Stimulated activated naive CD4-positive, alpha-beta T cell (primary cell): ENCODE data around the gene SPACA7.
"Not testable (repeated sequence)": the region's sequence is repeated elsewhere in the genome, so short reads cannot be mapped to it uniquely, and the experiment has no call there.

Experiments used
- DNase-seq, 6 experiments: peaks; one replicate each; lab custom pipeline; 2025; lab: John Stamatoyannopoulos, UW

SPACA7 gene

GRCh38 chr13:112428704-112429103, 52.5 kb downstream of the SPACA7 start:
- DNase-seq, result no peak

GRCh38 chr13:112431734-112432133, 55.6 kb downstream of the SPACA7 start:
- DNase-seq, result no peak

DNA sequence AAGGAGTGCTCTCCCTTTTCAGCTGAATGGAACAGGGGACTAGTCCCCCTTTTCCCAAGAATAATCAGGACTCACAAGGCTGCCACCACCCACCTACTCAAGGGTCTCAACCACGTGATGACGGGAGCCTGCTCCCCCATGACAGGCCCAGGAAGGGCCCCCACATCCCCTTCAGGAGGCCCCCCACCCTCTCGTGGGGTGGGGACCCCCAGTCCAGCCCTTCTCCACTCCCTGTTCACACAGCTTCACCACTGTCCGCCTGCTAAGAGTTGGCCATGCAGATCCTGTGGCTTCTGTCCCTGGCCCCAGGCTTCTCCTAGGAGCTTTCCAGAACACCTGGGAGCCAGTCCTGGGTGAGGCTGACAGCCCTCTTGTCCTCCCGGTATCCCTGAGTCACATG, 56.6 kb downstream of the SPACA7 start:
- DNase-seq, result not testable (repeated sequence)

GRCh38 chr13:112433517-112433916, 57.4 kb downstream of the SPACA7 start:
- DNase-seq, result not testable (repeated sequence)

DNA sequence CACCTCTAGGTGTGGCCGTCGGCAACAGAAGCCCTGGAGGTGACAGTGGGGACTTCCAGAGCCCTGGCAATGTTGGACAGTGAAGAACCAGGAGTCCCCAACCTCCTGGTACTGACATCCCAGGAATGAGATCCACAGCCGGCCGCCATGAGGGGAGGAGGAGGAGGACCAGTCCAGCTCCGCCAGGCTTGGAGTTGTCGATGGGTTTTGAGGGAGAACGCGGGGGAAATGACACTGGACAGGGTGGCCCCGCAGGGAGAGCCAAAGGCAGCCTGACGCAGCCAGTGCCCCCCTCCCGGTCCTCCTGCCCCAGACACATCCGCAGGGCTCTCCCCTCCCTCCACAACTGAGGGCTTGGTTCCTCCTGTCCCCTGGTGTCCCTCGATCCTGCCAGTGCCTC, 57.9 kb downstream of the SPACA7 start:
- no peak for DNase-seq

GRCh38 chr13:112434937-112435523, 58.9 kb downstream of the SPACA7 start:
- no peak for DNase-seq

DNA sequence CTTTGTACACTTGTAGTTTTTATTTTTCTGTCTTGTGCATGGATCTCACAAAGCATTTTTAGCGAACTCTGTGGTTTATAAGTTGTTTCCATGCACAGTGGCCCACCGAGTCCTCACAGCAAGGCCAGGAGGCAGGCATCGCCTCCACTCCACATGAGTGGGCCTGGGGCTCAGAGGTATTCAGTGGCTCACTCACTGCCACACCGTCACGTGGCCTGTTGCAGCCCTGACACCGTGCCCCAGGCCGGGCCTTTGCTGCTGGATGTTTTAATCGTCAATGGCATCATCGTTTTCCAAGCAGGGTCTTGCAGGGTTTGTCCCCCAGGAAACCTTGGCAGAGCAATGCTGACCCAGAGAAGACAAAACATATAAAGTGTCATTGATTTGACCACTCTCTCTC, 59.8 kb downstream of the SPACA7 start:
- no peak for DNase-seq

GRCh38 chr13:112438094-112438493, 61.9 kb downstream of the SPACA7 start:
- DNase-seq, result no peak

DNA sequence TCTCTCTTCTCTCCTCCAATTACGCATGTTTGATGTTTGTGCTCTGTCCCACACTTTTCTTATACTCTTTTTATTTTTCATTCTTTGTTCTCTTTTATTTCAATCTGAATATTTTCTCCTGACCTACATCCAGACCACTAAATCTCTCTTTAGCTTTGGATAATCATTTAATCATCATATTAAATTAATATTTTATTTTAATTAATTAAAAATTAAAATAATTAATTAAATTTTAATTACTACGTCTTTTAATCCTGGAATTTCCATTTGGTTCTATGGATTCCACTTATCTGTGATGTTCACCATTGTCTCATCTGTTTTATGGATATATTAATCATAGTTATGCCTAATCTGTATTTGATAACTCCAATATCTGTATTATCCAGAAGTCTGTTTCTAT, 62.4 kb downstream of the SPACA7 start:
- no peak for DNase-seq

DNA sequence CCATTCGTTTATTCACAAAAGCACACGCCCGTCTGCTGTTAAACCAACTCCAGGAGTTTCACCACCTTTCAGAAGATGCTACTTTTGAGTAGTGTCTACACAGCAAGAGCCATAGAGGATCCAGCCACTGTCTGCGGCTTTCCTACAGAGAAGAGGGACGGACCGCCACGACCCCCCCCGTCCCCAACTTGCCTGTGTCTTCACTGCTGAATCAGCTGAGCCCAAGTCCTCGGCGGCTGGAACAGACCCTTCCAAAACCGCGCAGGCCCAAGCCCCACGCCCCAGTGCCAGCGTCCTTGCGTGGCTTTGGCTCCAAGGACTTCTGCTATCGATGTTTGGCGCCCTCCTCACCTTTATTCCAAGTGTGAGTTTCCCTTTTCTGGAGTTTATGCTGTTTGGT, 65.1 kb downstream of the SPACA7 start:
- DNase-seq, result no peak

DNA sequence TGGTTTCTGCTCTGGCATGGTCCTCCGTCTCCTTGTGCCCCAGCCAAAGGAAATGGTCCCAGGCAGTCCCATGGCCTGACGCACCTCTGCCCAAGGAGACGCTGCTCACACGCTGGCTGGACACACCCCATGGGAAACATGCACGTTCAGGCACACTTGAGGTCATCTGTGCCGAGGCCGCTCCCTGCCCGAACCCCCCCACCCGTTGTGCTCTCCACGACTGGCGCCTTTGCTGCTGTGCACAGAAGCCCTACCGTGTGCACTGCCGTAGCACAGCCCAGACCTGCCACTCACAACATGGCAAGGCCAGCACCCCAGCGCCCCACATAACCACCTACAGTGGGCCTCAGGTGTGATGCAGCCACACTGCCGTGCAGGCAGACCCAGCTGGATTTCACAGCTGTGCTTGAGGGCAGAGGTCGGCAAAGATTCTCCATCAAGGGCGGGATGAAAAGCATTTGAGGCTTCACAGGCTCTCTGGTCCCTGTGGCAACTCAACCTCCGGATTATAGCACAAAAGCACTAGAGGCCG, 65.7 kb downstream of the SPACA7 start:
- no peak for DNase-seq

- no peak for DNase-seq
Observed at GRCh38 chr13:112442483-112443090, 66.4 kb downstream of the SPACA7 start.

GRCh38 chr13:112443191-112443994, 67.2 kb downstream of the SPACA7 start:
- DNase-seq, result no peak

DNA sequence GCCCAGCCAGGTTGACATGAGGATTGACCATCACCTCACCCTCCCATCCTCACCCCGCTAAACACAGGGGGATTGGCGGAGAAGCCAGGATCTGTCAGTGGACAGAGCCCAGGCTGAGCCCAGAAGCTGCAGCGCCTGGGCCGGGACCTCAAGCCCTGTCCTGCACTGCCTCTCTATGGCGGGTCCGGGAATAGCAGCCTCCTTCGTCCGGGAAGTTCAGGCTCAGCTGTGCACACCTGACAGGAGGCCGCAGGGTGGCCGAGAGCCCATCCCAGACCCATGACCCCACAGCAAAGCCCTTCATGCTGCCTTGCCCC, 67.8 kb downstream of the SPACA7 start:
- DNase-seq, result peak in 1 of 6 experiments; percentile 5

- DNase-seq, result no peak
Observed at GRCh38 chr13:112444416-112445399, 68.6 kb downstream of the SPACA7 start.

DNA sequence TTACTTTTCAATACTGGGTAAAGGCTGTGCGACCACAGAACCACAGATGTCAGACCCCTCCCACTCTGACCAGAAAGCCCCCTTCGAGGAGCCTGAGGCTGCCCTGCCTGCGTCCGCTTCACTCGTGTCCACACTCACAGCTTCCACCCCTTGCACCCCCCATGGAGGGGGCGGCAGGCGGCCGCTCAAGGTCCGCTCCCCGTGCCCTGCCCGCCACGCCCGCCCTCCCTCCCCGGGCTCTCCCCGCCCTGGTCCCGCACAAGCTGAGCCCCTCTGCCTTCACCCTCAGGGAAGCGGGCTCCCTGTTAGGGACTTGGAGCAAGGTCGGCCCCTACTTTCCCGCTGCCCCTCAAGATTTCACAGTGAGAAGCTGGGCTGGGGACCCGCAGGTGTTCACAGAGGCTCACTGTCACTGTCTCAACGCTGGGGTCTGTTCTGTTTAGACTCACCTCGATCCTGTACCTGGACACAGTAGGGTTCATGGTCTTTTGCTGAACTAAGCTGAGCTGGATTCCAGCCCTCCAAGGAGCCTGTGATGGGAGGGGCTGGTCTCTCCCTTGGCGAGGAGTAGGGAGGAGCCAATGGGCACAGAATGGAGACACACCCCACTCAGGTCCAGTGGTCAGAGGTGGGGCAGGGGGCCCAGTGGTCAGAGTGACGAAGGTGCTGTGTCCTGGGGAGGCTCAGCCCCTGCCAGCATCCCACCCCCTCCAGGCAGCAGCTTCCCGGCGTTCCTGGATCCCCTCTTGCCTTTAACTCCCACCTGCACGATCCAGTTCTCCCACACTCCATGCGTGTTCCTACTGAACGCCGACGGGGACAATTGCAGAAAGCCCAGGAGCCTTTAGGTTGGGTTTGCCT, 69.5 kb downstream of the SPACA7 start:
- DNase-seq, result no peak

- no peak for DNase-seq
Observed at GRCh38 chr13:112446347-112446861, 70.2 kb downstream of the SPACA7 start.

GRCh38 chr13:112446867-112447266, 70.7 kb downstream of the SPACA7 start:
- no peak for DNase-seq

GRCh38 chr13:112447306-112447705, 71.2 kb downstream of the SPACA7 start:
- DNase-seq, result no peak

DNA sequence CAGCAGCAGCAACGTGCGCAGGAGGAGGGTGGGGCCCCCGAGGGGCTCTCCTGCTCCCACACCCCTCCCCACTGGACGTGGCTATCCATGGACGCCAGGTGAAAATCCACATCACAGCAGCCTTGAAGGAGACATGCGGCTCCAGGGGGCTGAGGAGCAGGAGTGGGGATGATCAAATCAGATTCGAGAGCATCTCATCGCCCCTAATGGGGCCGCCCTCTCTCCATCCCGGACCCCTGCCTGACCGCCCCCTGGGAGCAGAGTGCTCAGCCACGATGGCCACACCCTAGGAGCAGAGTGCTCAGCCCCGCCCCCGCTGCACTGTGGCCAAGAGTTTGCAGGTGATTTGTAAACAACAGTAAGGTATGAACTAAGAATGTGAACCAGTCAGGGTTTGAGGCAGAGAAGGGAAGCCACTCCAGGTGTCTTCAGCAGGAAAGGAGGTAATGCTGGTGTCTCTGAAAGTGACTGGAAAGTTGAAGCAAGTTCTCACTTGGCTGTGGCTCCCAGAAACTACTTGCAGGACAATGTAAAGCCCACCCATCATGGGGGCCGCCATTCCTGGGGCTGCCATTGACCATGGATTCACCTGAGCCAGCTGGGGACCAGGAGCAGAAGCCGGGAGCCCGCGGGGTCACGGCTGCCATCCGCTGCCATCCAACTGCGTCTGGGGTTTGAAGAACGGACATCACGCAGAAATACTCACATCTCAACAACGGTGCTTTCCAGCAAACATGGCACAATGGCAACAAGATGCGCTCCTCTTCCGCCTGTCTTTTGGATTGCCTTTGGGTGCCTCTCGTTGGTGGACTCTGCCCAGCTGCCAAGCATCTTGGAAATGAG, 71.8 kb downstream of the SPACA7 start:
- no peak for DNase-seq
